SU-DHL-6 (cell line): Measurements from ENCODE around the gene PPM1L.

Experiments used
- EZH2phosphoT487 ChIP-seq: fragments of 200-600 bp; sonication (generic), shearing (Covaris generic); conservative IDR thresholded peaks from 2 replicates; pipeline ENCODE4 v1.6.1; 2018; ENCODE audit warnings: mild to moderate bottlenecking, antibody characterized with exemption, low read length, moderate library complexity, mixed read lengths
- TF ChIP-seq, protein P1 (sequence below): fragments of 200-600 bp; sonication (generic); IDR thresholded peaks from one replicate; pipeline ENCODE4 v1.5.1; 2017; ENCODE audit warnings: antibody characterized with exemption, mild to moderate bottlenecking, low read length, moderate library complexity; ENCODE audit not compliant: insufficient read depth, poor library complexity, severe bottlenecking

DNA sequence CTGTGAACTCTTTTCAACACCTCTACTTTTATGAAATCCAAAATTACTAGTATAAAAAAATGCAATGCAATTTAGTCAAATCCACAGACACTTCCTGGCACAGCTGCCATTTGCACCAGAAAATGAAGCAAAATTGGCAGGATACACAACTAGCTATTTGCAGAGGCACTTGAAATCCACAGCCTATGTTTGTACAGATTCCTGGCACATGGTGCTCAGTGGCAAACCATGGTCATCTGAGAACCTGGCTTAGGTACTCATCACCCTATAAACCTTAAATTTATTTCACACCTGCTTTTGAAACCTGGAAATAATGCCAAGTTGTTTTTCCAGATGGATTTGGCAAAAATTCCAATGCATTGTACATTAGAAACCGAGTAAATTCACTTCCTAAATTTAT, 20.2 kb upstream of the PPM1L start:
- TF ChIP-seq, protein P1, sequence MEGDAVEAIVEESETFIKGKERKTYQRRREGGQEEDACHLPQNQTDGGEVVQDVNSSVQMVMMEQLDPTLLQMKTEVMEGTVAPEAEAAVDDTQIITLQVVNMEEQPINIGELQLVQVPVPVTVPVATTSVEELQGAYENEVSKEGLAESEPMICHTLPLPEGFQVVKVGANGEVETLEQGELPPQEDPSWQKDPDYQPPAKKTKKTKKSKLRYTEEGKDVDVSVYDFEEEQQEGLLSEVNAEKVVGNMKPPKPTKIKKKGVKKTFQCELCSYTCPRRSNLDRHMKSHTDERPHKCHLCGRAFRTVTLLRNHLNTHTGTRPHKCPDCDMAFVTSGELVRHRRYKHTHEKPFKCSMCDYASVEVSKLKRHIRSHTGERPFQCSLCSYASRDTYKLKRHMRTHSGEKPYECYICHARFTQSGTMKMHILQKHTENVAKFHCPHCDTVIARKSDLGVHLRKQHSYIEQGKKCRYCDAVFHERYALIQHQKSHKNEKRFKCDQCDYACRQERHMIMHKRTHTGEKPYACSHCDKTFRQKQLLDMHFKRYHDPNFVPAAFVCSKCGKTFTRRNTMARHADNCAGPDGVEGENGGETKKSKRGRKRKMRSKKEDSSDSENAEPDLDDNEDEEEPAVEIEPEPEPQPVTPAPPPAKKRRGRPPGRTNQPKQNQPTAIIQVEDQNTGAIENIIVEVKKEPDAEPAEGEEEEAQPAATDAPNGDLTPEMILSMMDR = no peak
- TF ChIP-seq EZH2phosphoT487 = no peak
